HG03196 (cell line): ENCODE data around the gene DNAJC13.

Source experiments
- ATAC-seq: cut with Tn5 transposase; IDR thresholded peaks from one replicate; pipeline ENCODE4 v1.9.1; 2021; ENCODE audit not compliant: unreplicated experiment

DNAJC13 gene

GRCh38 chr3:132404276-132404675, 13.0 kb upstream of the DNAJC13 start:
- ATAC-seq: no peak

GRCh38 chr3:132405188-132405587, 12.1 kb upstream of the DNAJC13 start:
- ATAC-seq: no peak

- no peak for ATAC-seq
Observed at GRCh38 chr3:132405609-132406299, 11.5 kb upstream of the DNAJC13 start.

- no peak for ATAC-seq
Observed at GRCh38 chr3:132406587-132406986, 10.7 kb upstream of the DNAJC13 start.

- ATAC-seq: no peak
Observed at GRCh38 chr3:132407025-132407424, 10.3 kb upstream of the DNAJC13 start.

- no peak for ATAC-seq
Observed at GRCh38 chr3:132414841-132415240, 2.5 kb upstream of the DNAJC13 start.

GRCh38 chr3:132416161-132416560, 1.1 kb upstream of the DNAJC13 start:
- no peak for ATAC-seq

- peak; percentile 53 for ATAC-seq
Observed at GRCh38 chr3:132417695-132418411, 551 bp downstream of the DNAJC13 start.

- ATAC-seq: no peak
Observed at GRCh38 chr3:132418916-132419315, 1.6 kb downstream of the DNAJC13 start.

GRCh38 chr3:132421832-132422231, 4.5 kb downstream of the DNAJC13 start:
- ATAC-seq: no peak

- ATAC-seq: no peak
Observed at GRCh38 chr3:132422531-132422930, 5.2 kb downstream of the DNAJC13 start.

- ATAC-seq: no peak
Observed at GRCh38 chr3:132432639-132433038, 15.3 kb downstream of the DNAJC13 start.

GRCh38 chr3:132433121-132433520, 15.8 kb downstream of the DNAJC13 start:
- no peak for ATAC-seq

- no peak for ATAC-seq
Observed at GRCh38 chr3:132435224-132435910, 18.1 kb downstream of the DNAJC13 start.

GRCh38 chr3:132435911-132436425, 18.7 kb downstream of the DNAJC13 start:
- no peak for ATAC-seq

- ATAC-seq: no peak
Observed at GRCh38 chr3:132443421-132443820, 26.1 kb downstream of the DNAJC13 start.

- no peak for ATAC-seq
Observed at GRCh38 chr3:132444383-132444782, 27.1 kb downstream of the DNAJC13 start.

- ATAC-seq: no peak
Observed at GRCh38 chr3:132445817-132446216, 28.5 kb downstream of the DNAJC13 start.

GRCh38 chr3:132448216-132448961, 31.1 kb downstream of the DNAJC13 start:
- ATAC-seq: no peak

GRCh38 chr3:132456136-132456535, 38.8 kb downstream of the DNAJC13 start:
- no peak for ATAC-seq

GRCh38 chr3:132456571-132456970, 39.3 kb downstream of the DNAJC13 start:
- ATAC-seq: no peak
